Fibroblast of peridontal ligament (primary cell): Measurements from ENCODE around the gene GRID1.

Experiments
- DNase-seq: peaks from one replicate; pipeline ENCODE4 v3.0.0-alpha.2; 2010; ENCODE audit errors: extremely low read depth

The GRID1 gene

GRCh38 chr10:86353506-86354485 lies 12.8 kb downstream of the GRID1 start:
- no peak for DNase-seq

GRCh38 chr10:86350897-86351296 lies 15.7 kb downstream of the GRID1 start:
- no peak for DNase-seq

GRCh38 chr10:86349940-86350630 lies 16.5 kb downstream of the GRID1 start:
- no peak for DNase-seq

DNA sequence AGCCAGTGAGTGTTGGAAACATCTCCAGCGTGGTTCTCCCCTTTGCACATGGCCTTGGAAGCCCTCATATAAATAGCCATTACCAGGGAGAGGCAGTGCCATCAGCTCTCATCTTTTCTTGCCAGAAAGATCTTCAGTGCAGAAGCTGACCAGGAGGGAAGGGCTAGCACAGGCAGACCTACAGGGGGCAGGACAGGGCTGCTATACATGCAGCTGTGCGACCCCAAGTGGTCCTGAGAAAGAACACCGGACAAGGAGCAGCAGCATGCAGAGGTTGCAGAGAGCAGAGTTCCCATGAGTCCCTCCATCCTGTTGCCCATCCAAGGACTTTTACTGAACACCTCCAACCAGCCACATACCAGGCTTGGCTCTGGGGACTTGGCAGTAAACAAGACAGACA lies 17.1 kb downstream of the GRID1 start:
- no peak for DNase-seq

DNA sequence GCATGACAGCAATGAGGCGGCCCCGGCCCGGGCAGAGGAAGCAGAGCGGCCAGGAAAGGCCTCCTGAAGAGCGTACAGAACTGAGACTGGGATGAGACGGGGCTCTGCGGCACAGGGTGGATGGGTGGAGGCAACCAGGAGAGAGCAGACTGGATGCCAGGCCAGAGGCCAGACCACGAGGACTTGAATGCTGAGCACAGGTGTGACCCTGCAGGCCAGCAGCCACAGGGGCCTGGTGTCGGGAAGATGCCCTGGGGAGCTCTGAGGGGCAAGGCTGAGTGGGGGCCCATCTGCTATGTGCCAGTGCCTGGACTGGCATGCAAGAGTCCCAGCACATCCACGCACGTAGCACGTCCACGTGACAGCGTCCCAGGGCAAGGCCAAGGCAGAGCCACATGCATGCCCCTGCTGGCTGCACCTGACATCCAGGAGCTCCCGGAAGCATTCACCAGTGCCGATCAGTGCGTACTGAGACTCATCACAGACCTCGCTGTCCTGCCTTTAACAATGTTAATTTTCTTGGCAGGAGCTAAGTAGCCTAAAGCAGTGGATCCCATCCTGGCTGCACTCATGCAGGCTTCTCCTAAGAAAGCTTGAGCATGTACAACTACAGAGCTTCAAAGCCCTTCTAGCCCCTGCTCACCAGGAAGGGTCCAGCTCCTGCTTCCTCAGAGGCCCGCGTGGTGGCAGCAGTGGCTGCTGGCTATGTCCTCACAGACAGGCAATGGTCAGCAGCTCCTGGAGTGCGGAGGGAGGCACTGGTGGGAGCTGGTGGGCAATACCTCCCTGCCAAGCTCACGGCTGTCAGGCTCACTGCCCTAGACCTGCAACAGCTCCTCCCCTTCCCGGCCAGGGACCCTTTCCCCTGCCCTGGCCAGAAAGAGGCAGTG lies 18.0 kb downstream of the GRID1 start:
- DNase-seq, result no peak

DNA sequence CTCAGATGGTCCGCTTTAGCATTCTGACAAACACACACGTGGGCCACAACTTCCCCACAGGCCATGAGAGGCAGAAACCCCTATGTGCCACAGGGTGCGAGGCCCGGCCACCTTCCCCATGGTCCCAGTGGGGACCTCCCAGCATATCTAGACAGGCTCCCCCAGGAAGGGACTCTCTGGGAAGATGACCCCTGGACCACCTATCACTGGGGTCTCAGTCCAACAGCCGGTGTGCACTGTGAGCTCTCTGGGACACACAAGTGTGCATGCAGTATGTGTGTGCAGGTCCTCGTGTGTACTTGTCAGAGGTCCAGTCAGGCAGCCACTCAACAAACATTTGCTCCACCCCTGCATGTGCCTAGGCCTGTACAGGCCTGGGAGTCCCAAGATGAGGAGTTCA lies 18.7 kb downstream of the GRID1 start:
- DNase-seq, result no peak

DNA sequence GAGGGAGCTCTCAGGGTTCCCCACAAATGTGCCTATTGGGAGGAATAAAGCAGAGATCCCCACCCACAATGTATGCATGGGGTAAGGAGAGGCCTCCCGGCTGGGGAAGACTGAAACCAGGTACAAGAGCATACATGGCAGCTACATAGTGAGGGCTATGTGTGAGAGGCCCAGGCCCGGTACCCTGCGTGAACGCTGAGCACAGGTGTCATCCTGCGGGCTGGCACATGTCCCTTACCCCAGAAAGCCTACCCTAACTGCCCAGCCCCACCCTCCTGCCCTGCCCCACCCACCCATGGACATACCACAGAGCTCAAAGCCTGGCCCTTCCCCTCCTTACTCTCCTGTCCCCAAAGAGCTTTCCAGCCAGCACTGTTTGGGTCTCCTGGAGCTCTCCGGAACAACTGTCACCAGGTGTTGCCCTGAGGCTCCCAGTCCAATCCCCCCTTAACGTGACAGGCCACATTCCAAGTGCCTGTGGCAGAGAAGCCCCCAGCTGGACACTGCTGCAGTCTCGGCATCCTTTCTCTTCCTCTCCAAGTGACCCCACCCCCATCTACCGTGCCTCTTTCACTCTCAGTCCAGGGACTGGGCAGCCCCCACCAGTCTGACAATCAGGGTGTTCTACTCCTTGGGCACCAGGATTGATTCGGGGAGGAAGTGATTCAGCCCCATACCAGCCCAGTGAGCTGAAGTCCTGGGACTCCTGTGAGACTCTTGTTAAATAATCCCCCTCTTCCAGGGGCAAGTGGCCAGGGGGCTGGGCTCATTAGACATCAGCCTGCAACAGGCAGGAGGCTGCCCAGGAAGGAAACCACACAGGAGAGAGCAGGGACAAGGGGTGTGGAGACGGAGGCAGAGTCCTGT lies 19.6 kb downstream of the GRID1 start:
- no peak for DNase-seq

GRCh38 chr10:86345859-86346798 lies 20.5 kb downstream of the GRID1 start:
- DNase-seq, result no peak

DNA sequence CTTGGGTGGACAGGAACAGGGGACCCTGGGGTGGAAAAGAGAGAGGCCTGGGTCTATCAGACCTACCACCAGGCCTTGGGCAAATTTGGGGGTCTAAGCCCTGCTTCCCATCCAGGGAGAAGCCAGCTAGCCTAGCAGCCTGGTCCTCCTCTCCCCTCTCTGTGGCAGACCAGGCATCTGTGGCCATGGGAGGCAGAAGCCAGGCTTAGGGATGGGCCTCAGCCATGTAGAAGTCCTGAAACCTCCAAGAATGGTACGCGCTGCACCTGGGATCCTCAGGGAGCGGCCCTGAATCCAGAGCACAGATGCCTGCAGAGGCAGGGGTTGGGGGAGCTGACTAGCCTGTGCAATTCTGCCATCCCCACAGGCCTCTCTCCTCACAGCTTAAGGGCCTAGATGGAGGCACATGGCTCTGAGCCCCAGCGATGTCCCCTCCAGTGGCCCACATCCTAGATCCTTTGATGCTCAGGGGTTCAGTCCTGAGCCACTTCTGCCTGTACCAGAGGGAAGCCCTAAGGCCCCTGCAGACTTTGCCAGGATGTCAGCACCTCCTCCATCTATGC lies 21.2 kb downstream of the GRID1 start:
- DNase-seq, result no peak

GRCh38 chr10:86344714-86345161 lies 21.9 kb downstream of the GRID1 start:
- DNase-seq, result no peak

- DNase-seq, result no peak
Observed at GRCh38 chr10:86344281-86344680, 22.3 kb downstream of the GRID1 start.

- no peak for DNase-seq
Observed at GRCh38 chr10:86343761-86344160, 22.8 kb downstream of the GRID1 start.

GRCh38 chr10:86342111-86342863 lies 24.3 kb downstream of the GRID1 start:
- no peak for DNase-seq

DNA sequence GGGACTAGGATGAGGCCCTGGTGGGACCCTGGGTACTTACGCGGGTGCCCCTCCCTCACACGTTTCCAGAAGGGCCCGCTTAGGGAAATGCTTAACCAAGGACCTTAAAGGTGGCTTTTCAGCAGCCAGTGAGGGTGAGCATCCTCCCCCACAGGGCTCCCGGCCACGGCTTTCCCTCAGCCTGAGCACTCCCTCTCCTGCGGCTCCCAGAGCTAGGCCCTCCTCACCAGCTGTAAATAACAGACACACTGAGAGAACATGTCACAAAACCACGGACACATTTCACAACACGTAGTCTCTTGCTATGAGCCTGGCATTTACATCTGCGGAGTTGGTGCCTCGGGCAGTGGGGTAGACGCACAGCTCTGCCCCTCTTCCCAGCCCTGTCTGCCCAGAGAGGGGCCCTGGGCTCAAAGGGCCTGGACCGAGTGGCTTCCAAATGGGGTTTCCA lies 25.2 kb downstream of the GRID1 start:
- DNase-seq, result no peak

GRCh38 chr10:86340991-86341260 lies 25.7 kb downstream of the GRID1 start:
- no peak for DNase-seq

- DNase-seq, result no peak
Observed at GRCh38 chr10:86340176-86340990, 26.2 kb downstream of the GRID1 start.

DNA sequence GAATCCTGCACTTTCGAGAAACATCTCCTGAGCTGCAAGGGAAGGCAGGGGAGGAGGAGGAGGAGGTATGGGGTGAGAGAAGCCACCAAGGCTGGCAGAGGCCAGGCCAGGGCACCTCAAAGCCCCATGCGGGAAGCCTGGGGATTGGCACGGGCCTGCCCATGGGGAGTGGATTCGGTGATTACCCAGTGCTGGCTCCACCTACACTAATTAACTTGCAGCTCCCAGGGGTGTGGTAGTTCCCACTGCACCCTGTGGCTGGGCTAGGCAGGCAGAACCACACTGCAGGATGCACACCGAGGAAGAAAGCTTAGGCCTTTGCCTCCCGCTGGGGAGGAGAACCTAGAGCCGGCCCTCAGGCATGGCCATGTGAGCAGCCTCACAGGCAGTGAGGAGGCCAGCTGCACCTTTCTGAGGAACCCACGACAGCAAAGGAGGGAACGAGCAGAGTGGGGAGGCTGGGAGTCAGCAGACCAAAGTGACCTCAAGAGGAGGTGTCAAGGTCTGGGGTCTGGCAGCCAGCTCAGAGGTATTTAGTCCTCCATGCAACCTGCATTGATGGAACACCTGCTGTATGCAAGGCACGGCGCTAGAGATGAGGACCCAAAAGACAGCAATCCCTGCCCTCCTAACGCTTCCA lies 27.2 kb downstream of the GRID1 start:
- no peak for DNase-seq
